Astrocyte (in vitro differentiated cells and primary cell): ENCODE results near the gene SND1. TPM values are rescaled to one million over a fixed set of nuclear protein-coding genes. Genes with fewer than 3 reads are reported as not detected.

Experiments used
- DNase-seq: peaks from one replicate; pipeline ENCODE4 v3.0.0-alpha.2; 2010; ENCODE audit warnings: low read depth
- FAIRE-seq: peaks from 2 replicates; lab custom pipeline; 2011; peaks lifted over from hg19 to GRCh38; lab: Jason Lieb, UNC
- H2AFZ ChIP-seq: 2 replicates; pipeline ENCODE4 v1.6.0; 2012; ENCODE audit warnings: low read depth, low read length, inconsistent platforms
- H3K27ac ChIP-seq: 2 replicates; pipeline ENCODE4 v1.5.1; 2011; ENCODE audit warnings: low read depth, low read length, inconsistent platforms
- H3K27me3 ChIP-seq: 2 replicates; pipeline ENCODE4 v1.6.0; 2011; ENCODE audit warnings: low read length, inconsistent platforms; ENCODE audit not compliant: insufficient read depth
- H3K36me3 ChIP-seq: 2 replicates; pipeline ENCODE4 v1.5.1; 2011; ENCODE audit warnings: low read length, inconsistent platforms; ENCODE audit not compliant: insufficient read depth
- H3K4me1 ChIP-seq: 2 replicates; pipeline ENCODE4 v1.5.1; 2011; ENCODE audit warnings: low read length, inconsistent platforms; ENCODE audit not compliant: insufficient read depth
- H3K4me2 ChIP-seq: 2 replicates; pipeline ENCODE4 v1.6.0; 2012; ENCODE audit warnings: low read length, inconsistent platforms
- H3K4me3 ChIP-seq: 2 replicates; pipeline ENCODE4 v1.5.1; 2011; ENCODE audit warnings: low read depth, mild to moderate bottlenecking, low read length, inconsistent platforms; ENCODE audit not compliant: insufficient read depth
- H3K79me2 ChIP-seq: 2 replicates; pipeline ENCODE4 v1.6.0; 2012; ENCODE audit warnings: mild to moderate bottlenecking, low read length, inconsistent platforms; ENCODE audit not compliant: insufficient read depth
- H3K9ac ChIP-seq: 2 replicates; pipeline ENCODE4 v1.6.0; 2012; ENCODE audit warnings: mild to moderate bottlenecking, low read length, inconsistent platforms
- H3K9me3 ChIP-seq: 2 replicates; pipeline ENCODE4 v1.5.1; 2012; ENCODE audit warnings: low read depth, mild to moderate bottlenecking, low read length, inconsistent platforms; ENCODE audit not compliant: insufficient read depth
- H4K20me1 ChIP-seq: 2 replicates; pipeline ENCODE4 v1.6.0; 2012; ENCODE audit warnings: low read length, inconsistent platforms; ENCODE audit not compliant: insufficient read depth
- H3K27ac Mint-ChIP-seq: one replicate; pipeline ENCODE4 v1.8.0; 2021; ENCODE audit warnings: mild to moderate bottlenecking, mixed read lengths; ENCODE audit not compliant: unreplicated experiment
- H3K27me3 Mint-ChIP-seq: one replicate; pipeline ENCODE4 v1.8.0; 2021; ENCODE audit warnings: low read depth, mixed read lengths; ENCODE audit not compliant: unreplicated experiment
- H3K36me3 Mint-ChIP-seq: one replicate; pipeline ENCODE4 v1.8.0; 2021; ENCODE audit warnings: low read depth, mixed read lengths; ENCODE audit not compliant: unreplicated experiment
- H3K4me1 Mint-ChIP-seq: one replicate; pipeline ENCODE4 v1.8.0; 2021; ENCODE audit warnings: low read depth, mixed read lengths; ENCODE audit not compliant: unreplicated experiment
- H3K4me3 Mint-ChIP-seq: one replicate; pipeline ENCODE4 v1.8.0; 2021; ENCODE audit warnings: mild to moderate bottlenecking, moderate library complexity, mixed read lengths; ENCODE audit not compliant: unreplicated experiment
- H3K9me3 Mint-ChIP-seq: one replicate; pipeline ENCODE4 v1.8.0; 2021; ENCODE audit warnings: mild to moderate bottlenecking, mixed read lengths; ENCODE audit not compliant: unreplicated experiment
- EZH2 ChIP-seq: IDR thresholded peaks from 2 replicates; pipeline ENCODE4 v1.6.1; 2012; ENCODE audit warnings: mild to moderate bottlenecking, low read length, inconsistent platforms; ENCODE audit not compliant: insufficient read depth
- total RNA-seq: library from RNA; stranded (reverse); gene quantifications from 2 replicates; pipeline ENCODE4 v1.2.1, GENCODE V29; 2021
- TF ChIP-seq, protein P1 (sequence below): IDR thresholded peaks from 2 replicates; pipeline ENCODE4 v1.5.1; 2011; ENCODE audit warnings: low read depth, mild to moderate bottlenecking, inconsistent platforms, low read length, moderate library complexity; ENCODE audit not compliant: insufficient read depth

Gene SND1
- total RNA-seq, 1 donor from 2014 or later = 267 TPM

DNA sequence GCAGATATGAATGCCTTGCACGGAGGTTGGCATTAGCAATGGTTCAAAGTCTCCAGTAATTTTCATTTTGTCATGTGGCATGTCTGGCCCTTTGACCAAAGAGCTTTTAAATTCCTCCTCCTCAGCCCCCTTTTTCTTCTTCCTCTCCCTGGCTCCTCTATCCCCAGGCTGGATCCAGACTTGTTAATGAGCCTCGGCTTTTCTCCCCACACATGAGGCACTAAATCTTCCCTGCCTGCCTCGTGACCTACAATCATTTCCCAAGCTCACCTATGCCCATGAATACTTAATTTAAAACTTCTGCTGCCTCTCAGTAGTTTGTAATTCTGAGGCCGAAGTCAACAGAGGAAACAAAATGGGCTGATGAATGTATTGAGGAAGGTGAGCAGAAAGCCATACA is 402.5 kb downstream of the SND1 start:
- H3K79me2 ChIP-seq = no peaks in the 10 kb centered on the region
- no peak overlapping the region for H3K4me3 ChIP-seq
- H3K27me3 ChIP-seq = no peaks in the 10 kb centered on the region
- no peaks in the 10 kb centered on the region for H3K9me3 ChIP-seq
- Mint-ChIP-seq H3K4me3 (no peak overlapping the region), H3K4me1 (peaks cover 45% of the 10 kb centered on the region), H3K27me3 (no peaks in the 10 kb centered on the region), H3K9me3 (no peaks in the 10 kb centered on the region), H3K27ac (no peak overlapping the region), H3K36me3 (peaks cover 11% of the 10 kb centered on the region)
- no peak overlapping the region for H3K9ac ChIP-seq
- no peak overlapping the region for H2AFZ ChIP-seq
- no peak for FAIRE-seq
- peaks cover 93% of the 10 kb centered on the region for H4K20me1 ChIP-seq
- no peak for DNase-seq
- no peak overlapping the region for H3K4me2 ChIP-seq
- peaks cover 5% of the 10 kb centered on the region for H3K36me3 ChIP-seq
- H3K27ac ChIP-seq = no peak overlapping the region
- peaks cover 36% of the 10 kb centered on the region for H3K4me1 ChIP-seq
- TF ChIP-seq, protein P1, sequence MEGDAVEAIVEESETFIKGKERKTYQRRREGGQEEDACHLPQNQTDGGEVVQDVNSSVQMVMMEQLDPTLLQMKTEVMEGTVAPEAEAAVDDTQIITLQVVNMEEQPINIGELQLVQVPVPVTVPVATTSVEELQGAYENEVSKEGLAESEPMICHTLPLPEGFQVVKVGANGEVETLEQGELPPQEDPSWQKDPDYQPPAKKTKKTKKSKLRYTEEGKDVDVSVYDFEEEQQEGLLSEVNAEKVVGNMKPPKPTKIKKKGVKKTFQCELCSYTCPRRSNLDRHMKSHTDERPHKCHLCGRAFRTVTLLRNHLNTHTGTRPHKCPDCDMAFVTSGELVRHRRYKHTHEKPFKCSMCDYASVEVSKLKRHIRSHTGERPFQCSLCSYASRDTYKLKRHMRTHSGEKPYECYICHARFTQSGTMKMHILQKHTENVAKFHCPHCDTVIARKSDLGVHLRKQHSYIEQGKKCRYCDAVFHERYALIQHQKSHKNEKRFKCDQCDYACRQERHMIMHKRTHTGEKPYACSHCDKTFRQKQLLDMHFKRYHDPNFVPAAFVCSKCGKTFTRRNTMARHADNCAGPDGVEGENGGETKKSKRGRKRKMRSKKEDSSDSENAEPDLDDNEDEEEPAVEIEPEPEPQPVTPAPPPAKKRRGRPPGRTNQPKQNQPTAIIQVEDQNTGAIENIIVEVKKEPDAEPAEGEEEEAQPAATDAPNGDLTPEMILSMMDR = no peak
- TF ChIP-seq EZH2 = no peak

DNA sequence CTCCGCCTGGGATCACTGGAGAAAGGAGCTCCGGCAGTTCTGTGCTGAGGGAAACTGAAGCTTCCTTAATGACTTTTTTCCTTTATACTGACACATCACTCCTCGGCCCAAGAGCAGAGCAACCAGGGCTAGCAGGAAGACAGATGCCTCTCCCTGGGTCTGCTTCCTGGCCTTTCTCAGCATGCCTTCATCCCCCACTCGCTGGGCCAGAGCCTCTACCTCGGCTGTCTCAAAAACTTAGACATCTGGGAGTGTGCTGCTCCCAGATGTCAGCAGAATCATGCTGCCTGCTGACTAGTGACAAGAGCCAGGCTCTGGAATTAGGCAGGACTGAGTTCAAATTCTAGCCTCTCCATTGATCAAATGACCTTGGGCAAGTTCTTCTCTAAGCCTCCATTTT is 403.6 kb downstream of the SND1 start:
- no peaks in the 10 kb centered on the region for H3K27me3 Mint-ChIP-seq

DNA sequence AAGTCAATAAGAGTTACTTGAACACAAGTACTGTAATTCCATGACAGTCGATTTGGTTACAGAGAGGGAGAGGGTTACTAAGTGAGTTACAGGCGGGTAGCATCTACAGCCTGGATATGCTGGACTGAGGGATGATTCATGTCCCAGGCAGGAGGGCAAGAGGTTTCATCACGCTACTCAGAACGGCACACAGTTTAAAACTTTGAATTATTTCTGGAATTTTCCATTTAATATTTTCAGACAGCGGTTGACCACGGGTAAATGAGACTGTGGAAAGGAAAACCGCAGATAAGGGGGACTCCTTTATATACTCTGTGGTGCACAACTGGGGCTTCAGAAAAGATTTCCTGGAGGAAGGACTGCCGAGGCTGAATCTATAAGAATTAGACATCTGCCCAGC is 404.9 kb downstream of the SND1 start:
- DNase-seq (peak; percentile 94), FAIRE-seq (peak; percentile 87)
- H3K27ac Mint-ChIP-seq = peak overlapping the region; percentile 77
- Histone ChIP-seq H3K9me3 (no peaks in the 10 kb centered on the region), H2AFZ (no peak overlapping the region), H3K27me3 (no peaks in the 10 kb centered on the region), H3K36me3 (no peaks in the 10 kb centered on the region), H3K9ac (peak overlapping the region; percentile 1), H3K4me3 (no peak overlapping the region), H3K4me1 (peaks cover 36% of the 10 kb centered on the region), H3K27ac (peak overlapping the region; percentile 49), H3K4me2 (peak overlapping the region; percentile 70), H3K79me2 (no peaks in the 10 kb centered on the region), H4K20me1 (peaks cover 92% of the 10 kb centered on the region)
- H3K36me3 Mint-ChIP-seq = peaks cover 11% of the 10 kb centered on the region
- no peaks in the 10 kb centered on the region for H3K27me3 Mint-ChIP-seq
- peak overlapping the region; percentile 47 for H3K4me3 Mint-ChIP-seq
- H3K9me3 Mint-ChIP-seq = no peaks in the 10 kb centered on the region
- TF ChIP-seq, protein P1 = no peak
- TF ChIP-seq EZH2 = no peak
- peaks cover 57% of the 10 kb centered on the region for H3K4me1 Mint-ChIP-seq

More for the DNA sequence above, 403.6 kb downstream of the SND1 start:
- Histone ChIP-seq H3K27ac (no peak overlapping the region), H3K27me3 (no peaks in the 10 kb centered on the region), H3K4me3 (no peak overlapping the region), H3K36me3 (peaks cover 5% of the 10 kb centered on the region), H4K20me1 (peaks cover 93% of the 10 kb centered on the region), H3K9me3 (no peaks in the 10 kb centered on the region), H3K79me2 (no peaks in the 10 kb centered on the region), H2AFZ (no peak overlapping the region), H3K9ac (no peak overlapping the region), H3K4me1 (peaks cover 36% of the 10 kb centered on the region), H3K4me2 (peak overlapping the region; percentile 70)
- no peak for TF ChIP-seq EZH2
- TF ChIP-seq, protein P1 = no peak
- FAIRE-seq = no peak
- DNase-seq = no peak
- Mint-ChIP-seq H3K4me1 (peaks cover 52% of the 10 kb centered on the region), H3K9me3 (no peaks in the 10 kb centered on the region), H3K27ac (peak overlapping the region; percentile 79), H3K36me3 (peaks cover 14% of the 10 kb centered on the region), H3K4me3 (no peak overlapping the region)
